Caco-2 (cell line): ENCODE results near the gene PRPF18. TPM values are rescaled to one million over a fixed set of nuclear protein-coding genes. Genes with fewer than 3 reads are reported as not detected.
A peak's percentile ranks its signal among the peaks of the same experiment; 100 is the strongest.

Experiments used
- BruUV-seq: library from RNA; stranded (reverse); fragments of 400-500 nt; replicated peaks from 2 replicates; lab custom pipeline; 2021; lab: Mats Ljungman, UMichigan
- CTCF ChIA-PET: fragments of 300-600 bp; sonication (Branson Sonifier 250); formaldehyde crosslinking; loops from one replicate; lab custom pipeline; 2022; ENCODE audit warnings: antibody characterized with exemption; lab: Charles Lee
- POLR2A ChIA-PET: fragments of 300-600 bp; sonication (Branson Sonifier 250); formaldehyde crosslinking; loops from one replicate; lab custom pipeline; 2022; ENCODE audit warnings: antibody characterized with exemption; lab: Charles Lee
- DNase-seq, 2 experiments: peaks; one replicate each; pipeline versions ENCODE4 v3.0.0 to v3.0.0-alpha.2; 2020 to 2022
- H3K27me3 ChIP-seq: replicated peaks from 2 replicates; pipeline ENCODE4 v1.6.0; 2011; ENCODE audit warnings: low read length; ENCODE audit not compliant: control insufficient read depth, insufficient read depth
- H3K36me3 ChIP-seq: 2 replicates; pipeline ENCODE4 v1.5.1; 2011; ENCODE audit warnings: low read length; ENCODE audit not compliant: control insufficient read depth, insufficient read depth
- H3K4me1 ChIP-seq: fragments of 250-450 bp; sonication (Bioruptor Pico); 2 replicates; pipeline ENCODE4 v1.5.1; 2020; ENCODE audit warnings: mild to moderate bottlenecking
- H3K4me3 ChIP-seq: 2 replicates; pipeline ENCODE4 v1.5.1; 2011; ENCODE audit warnings: low read depth, mild to moderate bottlenecking, control low read depth, low read length
- H3K9me3 ChIP-seq: fragments of 250-450 bp; sonication (Bioruptor Pico); 2 replicates; pipeline ENCODE4 v1.5.1; 2020; ENCODE audit warnings: mild to moderate bottlenecking, moderate library complexity
- H3K27ac Mint-ChIP-seq: one replicate; pipeline ENCODE4 v1.8.0; 2022; ENCODE audit warnings: mixed read lengths; ENCODE audit not compliant: unreplicated experiment
- H3K27me3 Mint-ChIP-seq: one replicate; pipeline ENCODE4 v1.8.0; 2022; ENCODE audit warnings: mixed read lengths; ENCODE audit not compliant: insufficient read depth, unreplicated experiment
- H3K36me3 Mint-ChIP-seq: one replicate; pipeline ENCODE4 v1.8.0; 2022; ENCODE audit warnings: mild to moderate bottlenecking, mixed read lengths; ENCODE audit not compliant: insufficient read depth, unreplicated experiment
- H3K4me1 Mint-ChIP-seq: one replicate; pipeline ENCODE4 v1.8.0; 2022; ENCODE audit warnings: low read depth, mixed read lengths; ENCODE audit not compliant: unreplicated experiment
- H3K4me3 Mint-ChIP-seq: one replicate; pipeline ENCODE4 v1.8.0; 2022; ENCODE audit warnings: mild to moderate bottlenecking, moderate library complexity, mixed read lengths; ENCODE audit not compliant: unreplicated experiment
- H3K9me3 Mint-ChIP-seq: one replicate; pipeline ENCODE4 v1.8.0; 2022; ENCODE audit warnings: mixed read lengths; ENCODE audit not compliant: unreplicated experiment
- intact Hi-C: fragments of 100-400 bp; cut with micrococcal nuclease; formaldehyde crosslinking; loops from one replicate; pipeline ENCODE4 v1.10.0; 2022; ENCODE audit not compliant: unreplicated experiment
- total RNA-seq: library from RNA; stranded (reverse); gene quantifications from 2 replicates; pipeline ENCODE4 v1.2.3, GENCODE V29; 2022
- TF ChIP-seq, protein P1 (sequence below), 2 experiments: fragments of 200-600 bp in 1 of 2; IDR thresholded peaks; 1 replicate in 1 of 2; 2 replicates in 1 of 2; pipeline versions ENCODE4 v1.5.1 to v1.8.0; 2011 to 2022; ENCODE audit warnings: antibody characterized with exemption in 1 of 2, control low read depth in 1 of 2, inconsistent platforms in 1 of 2, low read depth in 1 of 2, low read length in 1 of 2, mild to moderate bottlenecking in 1 of 2, moderate library complexity in 1 of 2; ENCODE audit not compliant: insufficient read depth in 1 of 2, severe bottlenecking in 1 of 2, unreplicated experiment in 1 of 2

Gene PRPF18
- total RNA-seq, 1 experiment from 2014 or later: 31.0 TPM

DNA sequence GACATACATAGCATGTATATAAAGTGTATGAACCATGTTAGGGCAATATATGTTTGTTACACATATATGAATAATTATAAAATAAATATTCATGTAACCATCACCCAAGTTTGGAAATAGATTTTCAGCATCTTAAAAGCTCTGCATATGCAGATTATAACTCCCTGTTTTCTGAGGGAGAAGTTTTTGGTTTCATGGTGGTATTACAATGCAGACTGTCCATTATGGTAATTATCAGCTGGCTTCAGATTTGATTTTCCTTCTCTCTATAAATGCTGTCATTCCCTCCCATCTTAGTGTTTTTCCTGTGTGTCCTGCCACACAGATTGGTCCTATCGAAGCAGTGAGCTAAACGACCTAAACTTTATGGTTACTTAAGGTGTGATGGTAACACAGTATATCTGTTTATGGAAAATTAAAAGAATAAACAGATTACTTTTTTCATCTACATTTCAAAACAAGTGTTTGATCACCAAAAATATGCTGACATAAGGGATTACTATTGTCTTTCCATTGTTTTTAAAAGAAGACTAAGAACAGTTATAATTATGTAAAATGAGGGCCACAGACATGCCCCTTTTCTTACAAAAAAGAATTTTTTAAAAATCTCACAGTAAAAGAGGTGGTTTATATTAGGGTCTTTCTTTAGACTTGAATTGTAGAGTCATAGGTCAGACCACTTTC lies 17.7 kb downstream of the PRPF18 start:
- H3K4me1 Mint-ChIP-seq: no peaks in the 10 kb centered on the region
- intact Hi-C loops: no loop called here
- H3K36me3 ChIP-seq: peaks cover 2% of the 10 kb centered on the region; the same call in 1 of the 2 replicates
- DNase-seq: no peak
- no peak overlapping the region for H3K27ac Mint-ChIP-seq
- no peaks in the 10 kb centered on the region for H3K9me3 ChIP-seq
- H3K4me1 ChIP-seq: no peaks in the 10 kb centered on the region
- H3K4me3 ChIP-seq: no peak overlapping the region
- ChIA-PET CTCF (no interaction called here), POLR2A (no interaction called here)
- H3K27me3 ChIP-seq: no peaks in the 10 kb centered on the region
- no TSS peak for BruUV-seq
- H3K36me3 Mint-ChIP-seq: peaks cover 30% of the 10 kb centered on the region
- H3K9me3 Mint-ChIP-seq: no peaks in the 10 kb centered on the region
- TF ChIP-seq, protein P1, sequence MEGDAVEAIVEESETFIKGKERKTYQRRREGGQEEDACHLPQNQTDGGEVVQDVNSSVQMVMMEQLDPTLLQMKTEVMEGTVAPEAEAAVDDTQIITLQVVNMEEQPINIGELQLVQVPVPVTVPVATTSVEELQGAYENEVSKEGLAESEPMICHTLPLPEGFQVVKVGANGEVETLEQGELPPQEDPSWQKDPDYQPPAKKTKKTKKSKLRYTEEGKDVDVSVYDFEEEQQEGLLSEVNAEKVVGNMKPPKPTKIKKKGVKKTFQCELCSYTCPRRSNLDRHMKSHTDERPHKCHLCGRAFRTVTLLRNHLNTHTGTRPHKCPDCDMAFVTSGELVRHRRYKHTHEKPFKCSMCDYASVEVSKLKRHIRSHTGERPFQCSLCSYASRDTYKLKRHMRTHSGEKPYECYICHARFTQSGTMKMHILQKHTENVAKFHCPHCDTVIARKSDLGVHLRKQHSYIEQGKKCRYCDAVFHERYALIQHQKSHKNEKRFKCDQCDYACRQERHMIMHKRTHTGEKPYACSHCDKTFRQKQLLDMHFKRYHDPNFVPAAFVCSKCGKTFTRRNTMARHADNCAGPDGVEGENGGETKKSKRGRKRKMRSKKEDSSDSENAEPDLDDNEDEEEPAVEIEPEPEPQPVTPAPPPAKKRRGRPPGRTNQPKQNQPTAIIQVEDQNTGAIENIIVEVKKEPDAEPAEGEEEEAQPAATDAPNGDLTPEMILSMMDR (IDR thresholded peaks at IDR 0.05; ENCODE audit: insufficient read depth in 1 of 2, low read depth in 1 of 2, low read length in 1 of 2, severe bottlenecking in 1 of 2, unreplicated experiment in 1 of 2): no peak
- H3K27me3 Mint-ChIP-seq: no peaks in the 10 kb centered on the region
- no peak overlapping the region for H3K4me3 Mint-ChIP-seq

DNA sequence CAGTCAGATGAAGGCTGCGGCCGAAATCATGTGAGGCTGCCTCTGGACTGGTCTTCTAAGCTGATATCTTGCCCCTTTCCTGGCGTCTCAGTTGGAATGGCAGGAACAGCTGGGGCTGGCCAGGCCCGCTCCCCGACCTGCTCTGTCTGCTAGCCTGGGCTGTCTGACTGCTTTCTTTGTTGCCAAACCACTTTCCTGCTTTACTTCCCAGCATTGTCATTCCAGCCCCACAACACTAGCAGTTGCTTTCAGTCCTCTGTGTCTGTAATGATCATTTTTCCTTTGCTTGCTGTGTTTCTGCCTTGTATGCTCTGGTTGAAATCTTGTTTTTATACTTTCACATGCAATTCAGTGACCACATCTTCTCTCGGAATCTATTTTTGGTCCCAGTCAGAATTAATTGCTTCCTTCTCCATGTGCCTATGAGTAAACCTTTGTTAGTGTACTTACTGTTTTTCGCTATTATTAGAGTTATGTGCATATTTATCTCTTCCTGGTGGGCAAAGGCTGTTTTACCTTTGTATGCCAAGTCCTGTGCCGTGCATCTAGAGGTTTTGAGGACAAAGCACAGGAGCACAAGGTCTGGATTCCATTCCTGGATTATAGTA lies 21.6 kb downstream of the PRPF18 start:
- no peaks in the 10 kb centered on the region for H3K4me1 Mint-ChIP-seq
- Histone ChIP-seq H3K9me3 (no peaks in the 10 kb centered on the region), H3K4me3 (no peak overlapping the region), H3K36me3 (peaks cover 3% of the 10 kb centered on the region), H3K4me1 (no peaks in the 10 kb centered on the region), H3K27me3 (no peaks in the 10 kb centered on the region)
- ChIA-PET POLR2A (no interaction called here), CTCF (no interaction called here)
- no peak for DNase-seq
- no peaks in the 10 kb centered on the region for H3K27me3 Mint-ChIP-seq
- H3K9me3 Mint-ChIP-seq: no peaks in the 10 kb centered on the region
- no peak overlapping the region for H3K27ac Mint-ChIP-seq
- H3K36me3 Mint-ChIP-seq: peaks cover 57% of the 10 kb centered on the region
- TF ChIP-seq, protein P1 (IDR thresholded peaks at IDR 0.05; ENCODE audit: insufficient read depth in 1 of 2, low read depth in 1 of 2, low read length in 1 of 2, severe bottlenecking in 1 of 2, unreplicated experiment in 1 of 2): no peak
- no peak overlapping the region for H3K4me3 Mint-ChIP-seq
- no TSS peak for BruUV-seq
- intact Hi-C loops: no loop called here

DNA sequence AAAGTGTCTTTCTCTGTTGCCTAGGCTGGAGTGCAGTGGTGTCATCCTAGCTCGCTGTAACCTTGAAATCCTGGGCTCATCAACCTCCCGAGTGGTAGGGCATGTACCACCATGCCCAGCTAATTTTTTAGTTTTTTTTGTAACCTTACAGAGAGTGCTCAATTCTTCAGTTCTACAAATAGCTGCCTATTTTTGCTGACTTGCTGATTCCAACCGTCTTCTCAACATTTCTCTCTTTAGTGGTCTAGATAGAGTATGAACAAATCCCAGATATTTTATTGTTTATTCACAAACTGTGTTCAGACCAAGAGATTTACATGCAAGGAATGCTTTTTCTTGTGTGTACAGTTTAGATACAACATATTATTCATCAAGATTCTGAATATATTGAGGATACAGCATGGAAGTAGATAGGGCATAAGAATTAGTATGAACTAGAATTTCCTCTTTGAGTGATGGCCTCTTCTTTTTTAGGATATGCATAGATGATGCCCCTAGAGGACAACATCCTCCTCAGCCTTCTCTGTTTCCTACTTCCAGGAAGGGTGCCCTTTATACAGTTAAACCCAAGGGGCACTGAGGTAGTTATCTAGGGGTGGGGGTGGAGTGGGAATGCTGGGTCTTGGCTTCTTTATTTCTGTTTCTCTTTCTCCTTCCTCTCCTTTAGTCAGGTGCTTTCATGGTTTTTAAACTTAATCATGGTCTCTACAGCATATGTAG lies 26.0 kb downstream of the PRPF18 start:
- no TSS peak for BruUV-seq

More for the DNA sequence above, 26.0 kb downstream of the PRPF18 start:
- Histone ChIP-seq H3K36me3 (peaks cover 3% of the 10 kb centered on the region), H3K27me3 (no peaks in the 10 kb centered on the region), H3K9me3 (no peaks in the 10 kb centered on the region), H3K4me1 (peaks cover 28% of the 10 kb centered on the region), H3K4me3 (no peak overlapping the region)
- intact Hi-C loops: loop anchor here (1.0 to 5.0 kb wide), 3 partner anchors 37 to 165 kb away; no protein-coding TSS in a partner anchor
- Mint-ChIP-seq H3K27ac (no peak overlapping the region), H3K4me3 (no peak overlapping the region), H3K27me3 (no peaks in the 10 kb centered on the region), H3K9me3 (no peaks in the 10 kb centered on the region), H3K4me1 (peaks cover 30% of the 10 kb centered on the region), H3K36me3 (peaks cover 59% of the 10 kb centered on the region)
- no peak for DNase-seq
- POLR2A ChIA-PET: no interaction called here
- CTCF ChIA-PET: interaction anchor here (0.6 kb wide), 2 partner anchors 38 to 54 kb away, joined by 3 read pairs; no protein-coding TSS in a partner anchor
- TF ChIP-seq, protein P1 (IDR thresholded peaks at IDR 0.05; ENCODE audit: insufficient read depth in 1 of 2, low read depth in 1 of 2, low read length in 1 of 2, severe bottlenecking in 1 of 2, unreplicated experiment in 1 of 2): peak in 1 of 2 experiments; percentile 2
